HG03565 (cell line): ENCODE results near the gene OARD1.

Experiments
- ATAC-seq: cut with Tn5 transposase; IDR thresholded peaks from one replicate; pipeline ENCODE4 v1.9.1; 2021; ENCODE audit warnings: mild to moderate bottlenecking, moderate library complexity; ENCODE audit not compliant: unreplicated experiment

Gene OARD1

GRCh38 chr6:41050536-41050935 is 21.6 kb downstream of the OARD1 start:
- ATAC-seq = no peak

GRCh38 chr6:41049955-41050354 is 22.2 kb downstream of the OARD1 start:
- no peak for ATAC-seq

DNA sequence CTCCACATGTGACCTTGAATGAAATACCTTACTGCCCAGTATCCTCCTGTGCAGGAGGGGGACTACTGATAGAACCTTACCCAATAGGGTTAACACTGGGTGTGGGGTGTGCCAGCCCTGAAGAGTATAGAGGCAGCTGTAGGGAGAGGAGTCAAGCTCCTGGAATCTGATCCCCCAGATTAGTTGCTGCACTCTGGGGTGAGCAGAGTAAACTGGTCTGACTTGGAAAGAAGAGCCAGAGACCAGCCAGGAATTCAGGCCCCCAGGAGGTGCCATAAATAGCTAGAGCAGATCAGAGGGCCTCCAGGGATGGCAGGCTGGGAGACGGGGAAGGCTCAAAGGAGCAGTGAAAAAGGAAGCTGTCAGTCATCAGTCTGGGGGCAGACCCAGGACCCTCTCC is 22.6 kb downstream of the OARD1 start:
- no peak for ATAC-seq

DNA sequence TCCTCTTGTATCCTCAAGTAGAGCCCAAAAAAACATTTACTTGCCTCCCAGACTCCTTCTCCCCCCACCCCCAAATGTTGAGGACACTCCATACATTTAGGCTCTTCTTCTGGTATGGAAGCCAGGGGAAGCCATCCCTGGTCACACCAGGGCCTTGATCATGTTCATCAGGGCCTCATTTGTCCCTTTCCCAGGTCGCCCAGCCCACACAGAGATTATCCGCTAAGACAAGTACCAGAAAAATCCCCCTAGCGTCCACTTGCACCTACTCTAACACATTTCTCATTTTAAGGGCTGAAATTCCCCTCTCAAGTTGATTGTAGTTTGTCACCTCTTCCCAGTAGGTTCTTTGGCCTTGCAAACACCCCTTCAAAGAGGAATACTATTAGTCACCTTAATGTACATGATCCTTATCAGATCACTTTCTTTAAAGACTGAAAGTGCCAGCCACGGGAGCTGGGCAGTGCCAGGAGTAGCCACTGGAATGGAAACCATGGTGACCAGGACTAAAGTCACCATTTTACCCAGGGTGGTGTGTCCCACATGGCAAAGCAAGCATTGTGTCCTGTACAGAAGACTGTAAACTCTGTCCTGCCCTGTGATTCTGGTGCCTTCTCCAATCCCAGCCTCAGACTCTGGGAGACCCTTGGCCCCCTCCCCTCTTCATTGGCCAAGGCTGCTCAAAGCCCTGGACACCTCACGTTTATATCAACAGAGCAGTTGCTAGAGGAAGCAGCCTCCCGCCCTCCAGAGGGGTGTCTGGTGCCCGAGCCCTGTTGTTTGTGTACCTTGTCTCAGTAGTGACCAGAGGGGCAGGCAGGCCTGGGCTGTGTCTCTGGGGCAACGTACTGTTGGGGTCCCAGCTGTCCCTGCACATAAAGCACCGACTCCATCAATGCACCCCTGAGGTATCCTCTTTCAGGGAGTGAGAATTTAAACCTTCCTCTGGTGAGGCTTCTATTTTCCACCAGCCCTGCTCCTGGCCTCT is 24.1 kb downstream of the OARD1 start:
- ATAC-seq = no peak

GRCh38 chr6:41047306-41047705 is 24.9 kb downstream of the OARD1 start:
- no peak for ATAC-seq

- no peak for ATAC-seq
Measured at GRCh38 chr6:41046084-41046483, 26.1 kb downstream of the OARD1 start.

DNA sequence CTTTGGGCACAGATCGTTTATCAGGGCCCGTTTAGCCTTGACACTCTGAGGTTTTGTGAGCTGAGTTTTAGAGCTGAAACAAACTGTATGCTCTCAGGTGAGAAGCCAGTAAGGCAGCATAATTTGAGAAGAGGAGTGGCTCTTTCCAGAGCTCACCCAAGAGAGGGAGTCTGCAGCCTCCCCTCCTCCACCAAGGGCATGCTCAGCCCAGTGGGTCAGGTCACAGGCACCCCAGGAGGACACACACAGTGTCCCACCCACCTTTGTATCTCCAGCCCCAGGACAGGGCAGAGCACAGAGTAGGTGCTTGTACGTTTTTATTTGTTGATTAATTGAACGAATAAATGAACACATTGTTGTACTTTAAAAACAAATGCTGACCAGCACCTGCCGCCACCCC is 26.5 kb downstream of the OARD1 start:
- ATAC-seq = no peak

DNA sequence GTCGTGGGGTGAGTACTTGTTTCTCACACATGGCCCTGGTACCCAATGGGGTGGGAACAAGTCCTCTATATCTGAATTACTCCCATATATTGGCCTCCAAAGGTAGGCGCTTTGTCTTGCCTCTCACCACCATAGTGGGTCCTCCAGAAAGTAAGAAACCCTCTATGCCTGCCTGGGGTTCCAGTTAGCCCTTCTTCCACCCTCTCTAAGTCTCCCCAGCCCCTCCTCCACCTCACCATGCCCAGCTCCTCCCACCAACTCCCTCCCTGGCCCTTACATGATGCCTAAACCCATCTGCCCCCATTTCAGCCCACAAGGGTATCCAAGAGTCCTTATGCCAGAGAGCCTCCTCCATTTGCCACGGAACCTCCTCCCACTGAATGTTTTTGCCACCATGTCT is 29.0 kb downstream of the OARD1 start:
- no peak for ATAC-seq

DNA sequence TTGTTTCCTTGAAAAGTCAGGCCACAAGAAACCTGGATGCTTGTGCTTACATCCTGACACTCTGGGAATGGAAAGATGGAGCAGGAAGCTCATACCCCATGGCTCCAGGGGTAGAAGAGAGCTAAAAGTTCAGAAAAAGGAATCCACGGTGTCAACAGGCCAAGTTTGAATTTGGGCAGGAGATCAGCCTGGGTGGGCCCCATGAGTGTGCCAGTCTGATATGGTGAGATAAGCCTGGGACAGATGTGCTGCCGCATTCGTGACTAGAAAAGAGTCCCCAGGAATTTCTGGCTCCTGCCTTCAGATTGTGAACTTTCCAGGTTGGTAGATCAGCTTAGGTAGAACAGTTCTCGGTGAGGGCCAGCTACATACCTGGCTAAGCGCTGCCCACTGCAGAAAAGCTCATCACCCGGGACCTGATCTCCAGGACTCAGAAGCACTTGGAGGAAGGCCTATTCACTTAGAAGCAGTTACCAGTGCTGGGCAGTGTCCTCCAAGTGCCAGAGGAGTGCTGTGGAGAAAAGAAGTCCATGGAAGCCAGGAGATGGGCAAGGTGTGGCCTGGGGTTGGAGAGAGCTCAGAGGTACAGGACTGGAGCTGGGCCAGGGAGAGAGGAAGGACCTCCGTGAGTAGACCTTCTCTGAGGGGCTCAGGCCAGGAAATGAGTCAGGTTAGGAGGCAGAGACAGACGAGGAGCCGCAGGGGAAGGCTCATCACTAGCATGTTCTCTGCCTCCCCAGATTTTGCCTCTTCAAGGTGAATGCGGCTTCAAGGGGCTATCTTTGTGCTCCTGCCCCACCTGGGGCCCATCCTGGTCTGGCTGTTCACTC is 29.7 kb downstream of the OARD1 start, which contains the start of gene TSPO2:
Gene TSPO2 (plus strand): TSS at position 242 of the 830 bp plus-strand sequence. CDS start 519 bp downstream, at position 761.
- no peak for ATAC-seq

DNA sequence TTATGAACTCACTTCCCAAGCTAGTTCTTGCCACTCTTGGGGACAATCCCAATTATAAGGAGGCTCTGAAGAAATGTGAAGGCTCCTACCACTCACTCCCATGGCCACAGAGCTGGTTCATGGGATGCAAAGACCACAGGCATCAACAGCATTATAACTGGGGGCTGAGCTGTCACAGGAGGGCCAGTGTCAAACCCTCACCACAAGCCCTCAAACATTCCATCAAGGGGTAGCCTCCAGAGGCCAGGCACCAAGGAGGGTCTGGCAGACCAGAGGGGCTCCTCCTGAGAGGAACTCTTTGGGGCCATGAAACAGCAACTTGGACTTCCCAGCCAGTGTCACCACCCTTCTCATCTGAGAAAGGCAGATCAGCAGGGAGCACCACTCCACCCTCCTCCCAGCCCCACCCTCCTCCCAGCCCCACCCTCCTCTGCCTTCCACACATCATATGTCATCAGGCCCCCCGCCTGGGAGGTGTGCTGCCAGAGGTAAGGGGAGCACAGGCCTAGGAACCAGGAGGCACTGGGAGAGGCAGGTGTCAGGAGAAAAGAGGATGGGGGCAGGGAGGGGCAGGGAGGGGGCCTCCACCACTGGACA is 31.1 kb downstream of the OARD1 start:
- no peak for ATAC-seq

GRCh38 chr6:41040101-41040939 is 31.8 kb downstream of the OARD1 start:
- no peak for ATAC-seq

DNA sequence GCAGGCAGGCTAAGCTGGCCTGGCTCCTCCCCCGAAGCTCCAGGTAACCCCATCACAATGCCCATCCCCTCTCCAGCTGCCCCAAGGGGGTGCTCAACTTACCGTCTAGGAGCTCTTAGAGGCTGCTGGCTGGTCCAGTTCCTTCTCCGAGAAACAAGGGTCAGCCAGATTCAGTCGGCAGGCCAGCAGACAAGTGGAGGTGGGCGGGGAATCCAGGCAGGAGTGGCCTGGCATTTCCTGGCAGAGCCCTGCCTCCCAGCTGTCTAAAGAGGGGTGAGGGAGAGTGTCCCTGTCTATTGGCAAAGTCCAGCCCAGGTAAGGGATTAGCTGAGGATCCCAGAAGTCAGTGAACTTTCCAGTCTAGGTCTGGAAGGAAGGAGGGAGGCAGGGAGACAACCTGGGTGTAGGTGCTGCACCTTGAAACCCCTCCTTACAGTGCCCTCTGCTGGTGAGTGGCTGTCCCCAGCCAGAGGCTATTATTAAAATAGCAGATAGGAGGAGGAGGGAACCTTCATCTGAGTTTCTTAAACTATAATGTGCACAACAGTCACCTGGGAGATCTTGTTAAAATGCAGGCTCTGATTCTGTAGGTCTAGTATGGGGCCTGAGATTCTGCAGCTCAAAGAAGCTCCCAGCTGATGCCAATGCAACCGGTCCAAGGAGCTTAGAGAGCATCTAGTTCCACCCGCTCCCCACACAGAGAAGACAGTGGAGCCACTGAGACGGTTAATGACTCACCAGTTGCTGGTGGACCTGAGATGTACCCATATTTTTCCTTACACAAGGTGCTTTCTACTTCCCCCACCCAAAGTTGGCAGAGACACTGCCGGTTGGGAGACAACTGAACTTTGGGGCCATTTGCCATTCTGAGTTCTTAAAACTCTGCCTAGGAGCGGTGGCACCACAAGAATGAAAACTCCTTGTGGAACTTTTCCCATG is 32.8 kb downstream of the OARD1 start, which contains the start of gene UNC5CL:
Gene UNC5CL (minus strand): TSS at position 162 of the 939 bp plus-strand sequence. CDS start 4,147 bp downstream, outside the sequence.
- ATAC-seq = no peak

DNA sequence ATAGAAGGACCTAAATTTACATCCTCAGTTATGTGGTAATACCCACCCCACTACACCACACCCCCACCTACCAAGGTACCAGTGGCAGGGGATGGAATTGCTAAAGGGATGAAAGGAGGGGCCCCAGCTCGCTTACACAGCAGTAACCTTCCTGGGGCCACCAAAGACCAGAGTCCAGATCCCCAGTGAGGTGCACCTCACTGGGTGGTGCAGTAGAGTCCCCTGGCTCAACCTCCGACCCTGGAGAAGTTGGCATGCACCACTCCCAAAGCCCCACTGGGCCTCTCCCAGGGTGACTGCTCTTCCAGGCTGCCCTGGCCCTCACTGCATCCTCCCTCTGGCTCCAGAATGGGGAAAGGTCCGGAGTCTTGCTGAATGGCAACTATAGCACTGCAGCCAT is 34.0 kb downstream of the OARD1 start:
- ATAC-seq = no peak

DNA sequence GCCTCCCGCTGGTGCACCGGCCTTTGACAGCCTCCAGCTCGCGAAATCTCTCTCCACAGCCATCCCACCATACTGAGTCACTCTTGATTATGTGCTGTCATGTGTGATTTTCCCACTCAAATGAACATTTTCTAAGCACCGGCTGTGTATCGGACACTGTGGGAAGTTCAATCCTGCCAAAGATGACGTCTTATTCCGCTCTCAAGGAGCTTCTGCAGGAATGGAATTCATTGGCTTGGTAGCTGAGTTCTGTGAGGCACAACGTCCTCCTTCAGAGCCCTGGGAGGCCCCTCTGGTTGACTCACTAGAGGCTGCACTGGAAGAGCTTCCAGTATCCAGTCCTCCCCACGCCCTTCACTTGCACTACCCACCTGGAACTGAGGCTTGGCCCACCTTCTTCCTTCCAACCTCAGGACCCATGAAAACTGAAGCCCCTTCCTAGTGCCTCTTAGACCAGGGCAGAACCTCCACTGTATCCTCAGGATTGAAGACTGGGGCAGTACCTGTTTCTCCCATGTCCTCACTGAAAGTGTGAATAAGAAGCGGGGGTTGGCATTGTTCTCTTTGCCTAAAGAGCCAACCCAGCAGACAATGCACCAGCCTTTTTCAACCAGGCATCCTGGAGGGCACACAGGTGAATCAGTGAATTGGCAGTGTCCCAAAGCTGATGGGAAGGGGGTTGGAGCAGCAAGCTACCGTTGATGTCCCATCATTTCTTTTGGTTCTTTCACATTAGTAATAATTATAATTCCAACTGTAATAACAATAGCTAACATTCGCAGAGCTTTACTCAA is 34.9 kb downstream of the OARD1 start:
- ATAC-seq = no peak

GRCh38 chr6:41036601-41037000 is 35.6 kb downstream of the OARD1 start:
- ATAC-seq = no peak

- no peak for ATAC-seq
Measured at GRCh38 chr6:41036186-41036585, 36.0 kb downstream of the OARD1 start.

DNA sequence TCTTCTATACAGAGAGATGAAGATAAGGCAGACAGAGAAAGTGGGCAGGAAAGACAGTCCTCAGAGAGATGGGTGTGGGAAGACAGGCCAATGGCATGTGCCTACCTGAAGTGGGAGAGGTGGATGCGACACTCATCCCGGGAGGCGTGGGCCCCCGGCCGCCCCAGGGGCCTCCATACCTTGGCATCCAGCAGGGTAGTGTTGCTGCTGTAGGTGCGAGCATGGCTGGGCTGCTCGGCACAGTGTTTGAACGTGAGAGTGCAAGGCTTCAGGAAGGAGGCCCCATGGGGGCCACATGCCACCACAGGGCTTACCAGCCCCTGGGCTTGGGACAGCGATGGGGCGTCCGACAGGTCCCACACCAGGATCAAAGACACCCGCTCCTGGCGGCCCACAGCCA is 38.4 kb downstream of the OARD1 start:
- no peak for ATAC-seq

- no peak for ATAC-seq
Measured at GRCh38 chr6:41032830-41033229, 39.3 kb downstream of the OARD1 start.
